Fibroblast of skin of scalp (primary cell): Measurements from ENCODE around the gene PPM1L.
A peak's percentile ranks its signal among the peaks of the same experiment; 100 is the strongest.

Experiments used
- DNase-seq: peaks from one replicate; pipeline ENCODE4 v3.0.0-alpha.2; 2013

Gene PPM1L

DNA sequence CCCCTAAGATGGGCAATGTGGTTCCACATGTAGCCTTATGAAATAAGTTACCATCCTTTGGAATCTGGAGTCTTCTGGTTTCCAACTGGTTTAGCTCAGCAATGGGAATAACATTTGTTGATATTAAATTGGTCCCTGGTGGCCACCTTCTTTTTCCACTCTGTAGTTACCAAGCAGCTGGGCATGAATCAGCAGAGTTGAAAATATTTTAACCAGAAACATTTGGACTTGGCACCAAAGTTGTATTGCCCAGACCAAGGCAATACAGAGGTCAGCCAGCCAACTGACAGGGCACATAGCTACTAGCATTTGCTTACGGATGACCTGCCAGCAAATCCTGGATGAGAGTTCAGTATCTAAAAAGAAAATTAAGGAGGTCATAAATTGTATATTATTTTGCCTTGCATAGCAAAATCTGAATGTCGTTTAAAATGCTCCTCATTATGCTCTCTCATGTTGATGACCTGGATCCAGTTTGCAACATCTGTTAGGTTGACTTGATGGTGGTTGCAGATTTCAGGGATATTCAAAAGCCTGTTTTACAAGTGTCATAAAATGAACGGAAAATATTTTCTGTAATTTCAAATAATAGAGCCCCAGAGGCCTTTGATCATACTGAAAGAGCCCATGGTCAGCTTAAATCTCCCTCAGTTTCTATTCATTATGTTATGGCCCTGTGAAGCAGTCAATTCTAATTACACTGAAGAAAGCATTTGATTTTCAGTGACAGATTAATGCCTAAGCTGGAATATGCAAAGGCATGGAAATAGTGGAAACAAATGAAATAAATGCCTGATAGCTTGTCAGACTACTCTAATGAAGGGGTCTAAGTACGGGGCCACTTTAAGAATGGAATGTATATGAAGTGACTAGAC is 54.6 kb downstream of the PPM1L start:
- DNase-seq = peak; percentile 44

DNA sequence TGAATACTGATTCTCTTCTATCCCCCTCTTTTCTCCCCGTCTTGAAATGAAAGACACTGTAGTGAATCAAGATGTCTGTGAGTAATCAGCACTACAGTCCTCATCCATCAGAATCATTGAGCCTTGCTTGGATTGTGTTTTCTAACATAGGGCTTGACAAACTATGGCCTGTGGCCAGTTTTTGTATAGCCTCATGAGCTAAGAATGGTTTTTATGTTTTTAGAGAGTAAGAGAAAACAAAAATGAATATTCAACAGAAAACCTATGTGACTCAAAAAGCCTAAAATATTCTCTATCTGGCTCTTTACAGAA is 55.2 kb downstream of the PPM1L start:
- peak; percentile 12 for DNase-seq

DNA sequence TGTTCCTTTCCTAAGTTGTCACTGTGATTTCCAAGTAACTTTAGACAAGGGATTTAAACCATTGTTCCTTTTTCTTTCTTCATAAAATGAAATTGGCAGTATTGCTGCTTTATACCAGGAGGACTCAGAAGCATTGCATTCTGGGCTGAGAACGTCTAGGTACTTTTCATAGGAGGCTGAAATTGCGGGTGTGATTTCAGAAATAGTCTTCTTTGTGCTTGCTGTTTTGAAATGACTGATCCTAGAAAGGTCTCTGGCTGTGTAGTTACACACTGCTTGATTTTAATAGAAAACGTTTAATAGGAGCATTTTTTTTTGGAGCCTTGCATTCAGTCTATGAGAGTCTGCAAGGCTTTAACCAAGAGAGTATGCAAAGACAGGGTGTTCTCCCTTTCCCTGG is 56.3 kb downstream of the PPM1L start:
- DNase-seq = no peak

DNA sequence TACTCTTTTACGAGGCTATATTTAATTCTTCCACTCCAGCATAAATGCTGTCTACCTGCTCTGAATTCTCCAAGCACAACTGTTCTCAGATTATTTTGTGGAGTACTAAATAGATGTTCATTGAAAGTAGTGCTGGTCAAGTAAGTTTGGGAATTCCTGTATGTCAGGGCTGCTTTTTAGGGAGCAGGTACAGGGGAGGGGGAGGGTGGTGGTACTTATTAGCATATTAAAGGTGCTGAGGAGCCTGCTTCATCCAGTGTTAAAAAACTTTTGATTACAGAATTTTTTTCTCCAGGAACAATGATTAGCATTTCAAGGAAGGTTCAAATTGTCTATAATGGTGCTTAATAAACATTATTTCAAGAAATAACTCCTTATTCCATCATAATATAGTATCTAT is 59.2 kb downstream of the PPM1L start:
- no peak for DNase-seq

DNA sequence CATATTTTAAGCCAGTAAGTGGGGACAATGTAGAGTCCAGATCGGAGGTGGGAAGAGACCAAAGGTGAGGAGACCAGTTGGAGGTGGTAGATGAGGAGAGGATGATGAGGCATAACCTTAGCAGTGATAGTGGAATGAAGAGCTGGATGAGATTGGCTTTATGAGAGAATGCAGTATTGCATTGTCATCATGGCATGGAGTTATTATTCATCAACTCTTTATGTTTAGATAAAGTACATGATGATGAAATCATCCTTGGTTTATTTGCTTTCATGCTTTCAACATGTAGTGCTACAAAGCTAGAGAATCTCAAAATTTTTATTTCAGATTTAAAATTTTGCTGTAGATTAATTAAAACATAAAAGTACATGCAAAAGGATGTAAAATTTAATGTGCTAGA is 64.0 kb downstream of the PPM1L start:
- DNase-seq = no peak

DNA sequence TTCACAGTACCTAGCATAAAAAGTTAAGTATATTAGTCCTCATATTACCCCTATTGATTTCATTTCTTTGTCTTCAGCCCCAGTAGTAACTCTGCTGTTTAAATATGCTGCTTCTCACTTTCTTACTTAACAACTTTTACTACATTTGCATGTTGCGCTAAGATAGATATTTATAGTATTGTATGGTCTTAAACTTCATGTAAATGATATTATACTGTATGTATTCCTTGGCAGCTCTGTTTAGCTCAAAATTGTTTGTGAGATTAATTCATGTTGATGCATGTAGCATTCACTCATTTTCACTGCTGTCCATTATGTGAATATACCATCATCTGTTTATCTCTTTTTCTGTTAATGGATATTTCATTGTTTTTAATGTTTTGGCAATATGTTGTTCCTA is 64.4 kb downstream of the PPM1L start:
- no peak for DNase-seq

DNA sequence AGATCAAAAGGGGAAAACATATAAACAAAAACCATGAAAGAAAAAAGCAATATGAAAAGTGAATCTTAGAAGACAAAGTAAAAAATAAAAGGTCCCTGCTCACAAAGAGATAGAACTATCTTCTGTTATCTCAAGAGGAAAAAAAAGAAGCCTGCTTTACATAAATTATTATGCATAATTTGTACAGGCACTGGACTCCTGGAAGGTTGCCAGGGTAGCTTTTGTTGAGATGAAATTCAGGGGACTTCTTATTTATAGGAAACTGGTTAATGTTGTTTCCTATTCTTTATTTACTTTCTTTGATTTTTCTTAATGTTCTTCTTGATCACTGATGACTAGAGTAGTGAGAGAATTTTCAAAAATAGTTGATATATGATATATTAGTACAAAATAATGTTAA is 66.9 kb downstream of the PPM1L start:
- no peak for DNase-seq

DNA sequence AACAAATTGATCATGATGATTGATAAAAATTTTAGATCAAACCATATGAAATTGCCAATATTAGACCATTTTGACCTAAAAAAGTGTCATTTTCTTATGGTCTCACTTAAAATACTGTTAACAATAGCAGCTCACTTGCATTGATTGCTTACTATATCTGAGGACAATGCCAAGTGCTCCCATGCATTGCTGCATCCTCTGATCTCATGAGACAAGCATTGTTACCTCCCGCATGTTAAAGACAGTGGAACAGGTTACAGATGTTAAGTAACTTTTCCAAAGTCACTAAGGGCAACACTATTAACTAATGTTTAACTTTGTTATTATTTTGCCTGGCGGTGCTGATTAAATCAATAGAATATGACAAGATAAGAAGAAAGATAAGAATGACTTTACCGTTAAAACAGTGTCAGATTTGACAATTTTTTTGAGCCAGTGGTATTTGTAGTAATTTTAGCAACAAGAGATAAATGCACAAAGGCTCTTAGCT is 69.3 kb downstream of the PPM1L start:
- no peak for DNase-seq

DNA sequence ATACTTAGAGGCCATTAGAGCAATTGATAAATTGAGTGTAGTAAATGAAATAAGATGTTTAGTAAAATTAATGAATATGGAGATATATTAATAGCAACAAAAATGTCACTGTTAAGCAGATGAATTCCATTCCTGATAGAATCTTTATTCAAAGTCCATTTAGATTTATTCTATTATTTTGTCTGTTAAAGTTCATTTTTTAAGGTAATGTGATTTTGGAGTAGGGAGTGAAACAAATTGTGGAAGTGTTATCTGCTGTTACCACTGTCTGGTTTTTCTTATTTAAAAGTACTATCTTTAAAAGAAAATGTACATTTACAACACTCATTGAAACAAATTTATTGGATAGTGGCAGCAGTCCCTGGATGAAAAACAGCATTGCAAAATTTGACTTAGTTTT is 70.4 kb downstream of the PPM1L start:
- no peak for DNase-seq

DNA sequence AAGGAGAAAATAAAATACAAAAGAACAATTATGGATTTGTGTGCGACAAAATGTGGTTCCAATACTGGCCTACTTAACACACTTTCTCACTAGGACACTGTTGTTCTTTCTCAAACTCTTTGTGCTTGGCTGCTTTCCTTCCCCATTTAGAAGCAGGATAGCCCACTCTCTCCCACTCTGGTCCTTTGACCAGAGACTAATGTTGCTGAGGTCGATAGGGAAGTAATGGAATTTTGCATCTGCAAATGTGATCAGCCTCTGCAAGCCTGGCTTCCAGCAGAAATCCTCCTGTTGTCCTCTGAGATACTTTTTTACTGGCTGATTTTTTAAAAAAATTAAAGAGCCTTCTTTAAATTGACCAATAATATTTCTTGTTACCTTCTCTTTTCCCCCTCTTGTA is 71.0 kb downstream of the PPM1L start:
- no peak for DNase-seq

DNA sequence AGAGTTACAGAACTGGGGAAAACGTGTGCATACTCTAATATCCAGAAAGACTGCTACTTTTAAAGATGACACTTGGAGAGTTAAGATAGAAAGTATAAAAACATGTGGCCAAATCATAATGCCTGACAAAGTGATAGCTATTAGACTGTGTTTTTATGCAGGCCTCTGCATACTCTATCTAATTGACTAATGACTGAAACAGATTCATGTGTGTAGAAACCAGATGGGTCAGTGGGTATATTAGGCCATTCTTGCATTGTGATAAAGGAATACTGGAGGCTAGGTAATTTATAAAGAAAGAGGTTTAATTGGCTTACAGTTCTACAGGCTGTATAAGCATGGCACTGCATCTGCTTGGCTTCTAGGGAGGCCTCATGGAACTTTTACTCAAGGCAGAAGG is 71.5 kb downstream of the PPM1L start:
- no peak for DNase-seq

DNA sequence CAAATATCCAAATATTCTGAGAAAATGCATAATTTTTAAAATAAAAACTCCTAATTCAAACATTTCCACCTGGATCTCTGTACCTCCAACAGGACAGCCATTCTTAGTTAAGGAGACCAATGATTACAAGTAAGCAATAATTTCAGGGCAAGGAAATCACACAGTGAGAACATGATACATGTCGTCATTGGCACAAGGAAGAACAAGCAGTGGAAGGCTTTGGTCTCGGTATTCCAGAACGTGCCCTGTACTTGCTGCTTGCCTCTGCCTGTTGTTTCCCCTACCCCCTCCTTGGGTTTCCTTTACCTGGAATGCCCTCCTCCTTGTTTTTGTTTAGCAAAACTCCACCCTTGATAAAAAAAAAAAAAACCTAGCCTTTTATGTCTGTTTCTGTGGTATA is 72.8 kb downstream of the PPM1L start:
- DNase-seq = no peak

DNA sequence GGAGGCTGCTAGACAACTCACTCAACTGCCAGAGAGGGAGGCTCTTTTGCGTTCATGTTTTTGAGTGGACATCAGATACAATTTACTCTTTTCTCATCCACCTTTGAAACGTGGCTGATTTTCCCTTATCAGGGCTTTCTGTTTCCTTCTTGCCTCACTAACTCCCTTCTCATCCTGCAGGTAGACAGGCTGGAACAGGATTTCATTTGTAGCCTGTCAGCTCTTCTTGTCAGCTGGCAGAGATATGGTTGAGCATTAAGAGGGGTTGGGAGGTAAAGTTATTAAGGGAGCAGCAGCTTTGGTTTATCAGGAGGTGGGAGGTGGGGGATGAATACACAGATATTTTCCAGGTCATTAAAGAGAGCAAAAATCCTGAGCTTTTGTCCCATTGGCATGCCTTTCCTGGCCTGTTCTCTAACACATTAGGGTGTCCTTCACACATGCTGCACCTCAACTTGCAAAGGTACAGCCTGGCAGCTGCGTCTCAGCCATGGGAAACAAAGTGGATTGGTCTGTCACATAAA is 73.5 kb downstream of the PPM1L start:
- DNase-seq = no peak

DNA sequence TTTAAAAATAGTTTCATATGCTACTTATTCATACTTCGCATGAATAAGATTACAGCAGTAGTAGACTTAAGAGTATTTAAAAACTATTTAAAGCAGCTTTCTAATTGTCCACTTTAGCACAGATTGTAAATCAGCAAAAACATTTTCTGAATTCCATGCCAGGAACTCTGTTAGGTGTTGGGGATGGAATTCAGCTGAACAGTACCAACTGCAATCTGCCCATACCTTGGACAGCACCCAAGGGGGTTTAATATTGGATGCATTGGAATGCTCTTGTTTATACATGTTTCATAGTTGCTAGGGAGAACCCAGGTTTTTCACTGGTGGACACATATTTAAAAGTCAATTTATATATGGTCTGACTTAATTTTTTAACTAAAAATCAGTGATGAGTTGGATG is 74.8 kb downstream of the PPM1L start:
- peak; percentile 24 for DNase-seq

DNA sequence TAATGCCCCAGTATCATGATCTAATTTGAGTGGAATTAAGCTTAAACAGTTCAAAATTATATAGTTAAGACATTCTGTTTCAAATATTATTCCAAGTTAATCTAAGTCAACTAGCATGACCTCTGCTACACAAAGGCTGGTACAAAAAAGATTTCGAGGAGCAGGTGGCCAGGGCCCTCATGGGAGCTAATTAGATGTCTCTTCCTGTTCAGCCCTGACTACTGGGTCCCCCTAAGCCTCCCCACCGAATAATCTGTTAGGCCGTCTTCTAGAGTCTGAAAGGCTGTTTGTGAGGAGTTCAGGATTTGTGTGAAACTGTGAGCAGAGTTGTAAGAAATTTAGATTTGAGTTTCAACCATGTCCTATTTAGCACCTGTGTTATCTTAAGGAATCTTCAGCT is 75.4 kb downstream of the PPM1L start:
- no peak for DNase-seq

DNA sequence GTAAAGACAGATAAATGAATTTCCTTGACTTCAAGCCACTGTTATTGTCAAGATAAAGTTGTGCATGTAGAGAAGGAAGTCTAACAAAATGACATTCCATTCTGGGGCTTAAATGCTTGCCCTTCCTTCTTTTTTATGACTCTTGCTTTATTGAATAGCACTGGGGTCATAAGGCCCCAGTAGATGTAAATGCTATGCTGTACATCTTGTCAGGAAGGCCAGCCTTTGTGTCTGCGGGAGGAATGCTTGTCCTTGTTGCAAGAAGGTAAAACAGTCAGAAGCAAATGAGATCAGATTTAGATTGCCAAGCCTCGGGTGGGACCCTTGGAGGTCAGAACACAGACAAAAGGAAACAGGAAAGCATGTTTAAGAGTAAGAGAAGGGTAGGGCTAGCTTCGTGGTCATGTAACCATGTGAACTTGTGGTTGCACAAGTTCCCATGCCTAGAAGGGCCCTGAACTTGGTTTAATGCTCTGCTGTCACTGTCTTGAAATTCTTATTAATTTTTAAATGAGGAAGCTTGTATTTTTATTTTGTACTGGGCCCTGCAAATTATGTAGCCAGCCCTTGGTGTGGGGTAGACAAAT is 81.5 kb downstream of the PPM1L start:
- no peak for DNase-seq

DNA sequence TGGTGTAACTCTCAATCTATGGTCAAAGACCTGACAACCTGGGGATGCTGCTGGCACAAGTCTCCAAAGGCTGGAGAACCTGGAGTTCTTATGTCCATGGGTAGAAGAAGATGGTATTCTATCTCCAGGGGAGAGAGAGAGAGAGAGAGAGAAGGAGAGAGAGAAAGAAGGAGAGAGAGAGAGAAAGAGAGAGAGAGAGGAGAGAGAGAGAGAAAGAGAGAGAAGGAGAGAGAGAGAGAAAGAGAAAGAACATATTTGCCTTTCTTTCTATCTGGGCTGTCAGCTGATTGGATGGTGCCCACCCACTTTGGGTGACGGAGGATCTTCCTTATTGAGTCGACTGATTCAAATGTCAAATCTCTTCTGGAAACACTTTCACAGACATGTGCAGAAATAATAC is 84.6 kb downstream of the PPM1L start:
- DNase-seq = no peak

DNA sequence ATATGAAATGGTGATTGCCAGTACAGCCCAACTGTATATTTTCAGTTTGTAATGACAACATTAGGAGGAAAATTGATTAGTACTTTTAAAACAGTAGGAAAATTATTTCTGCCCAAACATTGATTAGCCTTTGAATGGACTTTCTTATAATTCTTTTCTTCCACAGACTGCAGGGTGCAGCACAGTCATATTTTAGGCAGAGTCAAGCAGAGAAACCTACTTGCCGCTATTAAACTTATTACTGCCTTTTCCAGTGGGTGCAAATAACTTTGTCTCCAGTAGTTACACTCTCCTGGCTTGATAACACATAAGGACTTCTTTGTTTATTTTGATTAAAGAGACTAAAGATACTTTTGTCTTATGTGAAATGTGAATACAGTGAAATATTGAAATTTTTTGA is 85.4 kb downstream of the PPM1L start:
- DNase-seq = no peak

DNA sequence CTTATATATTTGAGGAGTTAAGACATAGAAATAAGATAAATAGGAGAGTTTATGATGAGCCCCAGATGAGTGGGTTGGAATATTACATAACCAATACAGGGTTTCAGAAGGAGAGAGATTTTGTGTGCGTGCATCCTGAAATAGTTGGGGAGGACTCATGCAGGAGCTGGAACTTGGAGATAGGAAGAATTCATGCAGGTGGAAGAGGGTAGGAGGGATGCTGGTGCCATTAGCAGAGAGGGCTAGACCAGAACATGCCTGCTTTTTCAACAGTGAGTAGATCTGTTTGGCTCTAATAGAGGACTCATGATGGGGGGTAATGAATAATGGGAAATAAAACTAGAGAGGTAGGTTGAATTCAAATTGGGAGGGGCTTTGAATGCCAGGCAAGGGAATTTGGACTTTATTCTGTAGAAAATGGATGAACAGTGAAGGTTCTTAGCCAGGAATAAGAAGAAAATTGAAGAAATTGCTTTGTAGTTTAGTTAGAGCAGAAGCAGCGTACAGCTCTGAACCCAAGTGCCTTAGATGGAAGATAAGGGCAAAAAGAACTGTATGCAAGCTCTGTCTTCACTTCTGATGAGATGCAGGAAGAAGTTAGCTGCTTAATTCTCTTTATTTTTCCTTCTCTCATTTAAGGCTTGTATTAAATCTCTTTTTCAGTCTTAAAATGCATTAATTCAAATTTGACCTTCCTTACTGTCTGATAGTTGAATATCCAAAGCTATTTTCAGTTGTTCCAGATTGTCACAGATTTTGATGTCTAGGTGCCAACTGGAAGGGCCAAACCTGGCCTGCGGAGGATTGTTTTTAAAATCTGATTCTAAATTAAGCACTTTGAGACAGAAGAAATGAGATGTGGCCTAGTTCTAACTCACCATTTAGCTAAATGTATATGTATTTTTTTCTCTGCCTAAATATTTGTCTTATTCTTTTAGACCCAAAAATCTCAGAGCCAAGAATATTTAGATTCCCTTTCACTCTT is 86.3 kb downstream of the PPM1L start:
- no peak for DNase-seq

DNA sequence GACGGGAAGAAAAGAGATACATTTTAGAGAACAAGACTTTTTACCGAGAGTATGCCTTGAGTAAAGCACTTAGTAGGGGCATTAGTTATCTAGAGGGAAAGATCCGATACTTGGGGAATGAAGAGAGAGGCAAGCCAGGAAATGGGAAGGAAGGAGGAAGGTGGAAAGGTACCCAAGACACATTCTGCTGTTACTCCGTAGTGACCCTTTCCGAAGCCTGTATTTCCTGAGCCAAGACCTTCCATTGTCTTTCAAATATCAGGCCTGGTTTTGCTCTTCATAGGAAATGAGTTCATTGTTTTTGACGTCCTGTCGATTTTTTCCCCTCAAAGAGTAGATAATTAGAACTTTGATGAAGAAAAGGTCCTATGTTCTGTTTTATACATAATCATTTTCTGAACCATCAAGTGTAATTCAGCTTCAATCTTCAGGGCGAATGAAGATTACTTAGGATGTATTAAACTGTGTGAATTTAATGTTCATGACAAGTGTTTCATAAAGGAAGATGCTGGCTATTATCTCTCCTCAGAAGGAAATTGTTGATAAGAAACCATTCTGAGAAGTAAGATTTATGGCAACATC is 95.7 kb downstream of the PPM1L start:
- DNase-seq = no peak

DNA sequence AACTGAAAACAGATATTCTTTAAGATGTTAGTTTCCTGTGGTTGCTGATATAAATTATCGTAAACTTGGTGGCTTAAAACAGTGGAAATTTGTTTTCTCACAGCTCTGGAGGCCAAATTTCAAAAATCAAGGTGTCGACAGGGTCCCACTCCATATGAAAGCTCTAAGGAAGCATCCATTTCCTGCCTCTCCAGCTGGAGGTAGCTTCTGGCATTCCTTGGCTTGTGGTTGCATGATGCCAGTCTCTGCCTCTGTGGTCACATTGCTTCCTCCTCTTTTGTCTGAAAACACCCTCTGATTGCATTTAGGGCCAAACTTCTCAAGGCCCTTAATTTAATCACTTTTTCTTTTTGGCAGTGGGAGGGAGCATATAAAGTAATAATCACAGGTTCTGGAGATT is 96.8 kb downstream of the PPM1L start:
- DNase-seq = no peak

DNA sequence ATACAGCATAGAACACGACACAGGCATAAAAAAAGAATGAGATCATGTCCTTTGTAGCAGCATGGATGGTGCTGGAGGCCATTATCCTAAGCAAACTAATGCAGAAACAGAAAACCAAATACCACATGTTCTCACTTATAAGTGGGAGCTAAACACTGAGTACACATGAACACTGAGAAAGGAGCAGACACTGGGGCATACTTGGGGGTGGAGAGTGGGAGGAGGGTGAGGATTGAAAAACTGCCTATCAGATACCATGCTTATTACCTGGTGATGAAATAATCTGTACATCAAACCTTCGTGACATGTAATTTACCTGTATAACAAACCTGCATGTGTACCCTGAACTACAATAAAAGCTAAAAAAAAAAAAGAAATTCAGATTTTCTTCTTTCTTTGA is 100.4 kb downstream of the PPM1L start:
- DNase-seq = no peak
